HepG2 (cell line): ENCODE results near the gene MEX3A. TPM values are rescaled to one million over a fixed set of nuclear protein-coding genes. Genes with fewer than 3 reads are reported as not detected.

ENCODE experiments used
- HDAC6 ChIP-seq: fragments of 200-600 bp; sonication (generic); IDR thresholded peaks from 2 replicates; pipeline ENCODE4 v1.7.0; 2017; ENCODE audit warnings: mild to moderate bottlenecking, antibody characterized with exemption, low read length, low read depth
- KAT2B ChIP-seq: fragments of 150-350 bp; IDR thresholded peaks from 2 replicates; pipeline ENCODE4 v1.6.1; 2014; ENCODE audit warnings: low read depth, low read length, borderline replicate concordance
- KDM3A ChIP-seq: IDR thresholded peaks from 2 replicates; pipeline ENCODE4 v1.6.1; 2018; ENCODE audit warnings: low read depth, missing compliant biosample characterization
- KMT2B ChIP-seq: IDR thresholded peaks from 2 replicates; pipeline ENCODE4 v1.6.1; 2016; ENCODE audit warnings: missing genetic modification reagents, missing compliant biosample characterization
- MIER3 ChIP-seq: IDR thresholded peaks from 2 replicates; pipeline ENCODE4 v1.6.1; 2016; ENCODE audit warnings: missing compliant biosample characterization, borderline replicate concordance
- MXI1 ChIP-seq: IDR thresholded peaks from 3 replicates; pipeline ENCODE4 v1.6.1; 2012; ENCODE audit warnings: low read depth, low read length, inconsistent platforms, borderline replicate concordance
- NFATC3 ChIP-seq: sonication (generic); formaldehyde crosslinking; IDR thresholded peaks from 2 replicates; pipeline ENCODE4 v1.5.1; 2020; ENCODE audit warnings: mild to moderate bottlenecking, missing genetic modification reagents
- POLR2AphosphoS2 ChIP-seq: IDR thresholded peaks from 2 replicates; pipeline ENCODE4 v1.6.1; 2011; ENCODE audit warnings: low read depth, low read length, improper control_type of control experiment
- RBM22 ChIP-seq: fragments of 200-400 bp; formaldehyde crosslinking; optimal IDR thresholded peaks from 2 replicates; pipeline ENCODE3; 2017; ENCODE audit warnings: mild to moderate bottlenecking, low read length, moderate library complexity
- THAP11 ChIP-seq: IDR thresholded peaks from 2 replicates; pipeline ENCODE4 v1.6.1; 2016; ENCODE audit warnings: missing biosample characterization, missing genetic modification reagents
- ZC3H13 ChIP-seq: sonication (generic); formaldehyde crosslinking; IDR thresholded peaks from 2 replicates; pipeline ENCODE4 v1.8.1; 2023; ENCODE audit warnings: mild to moderate bottlenecking, missing genetic modification reagents, moderate library complexity
- ZMAT3 ChIP-seq: sonication (generic); formaldehyde crosslinking; conservative IDR thresholded peaks from 2 replicates; pipeline ENCODE4 v1.7.0; 2021; ENCODE audit warnings: missing genetic modification reagents
- ZNF230 ChIP-seq: sonication (generic); formaldehyde crosslinking; IDR thresholded peaks from 2 replicates; pipeline ENCODE4 v1.4.0; 2020; ENCODE audit warnings: mild to moderate bottlenecking, missing genetic modification reagents
- ZNF468 ChIP-seq: sonication (generic); formaldehyde crosslinking; IDR thresholded peaks from 2 replicates; pipeline ENCODE4 v1.8.0; 2022; ENCODE audit warnings: mild to moderate bottlenecking, moderate library complexity, missing genetic modification reagents
- ZNF589 ChIP-seq: sonication (generic); formaldehyde crosslinking; conservative IDR thresholded peaks from 2 replicates; pipeline ENCODE4 v1.8.0; 2022; ENCODE audit warnings: mild to moderate bottlenecking, moderate library complexity, missing genetic modification reagents
- ZNF674 ChIP-seq: sonication (generic); formaldehyde crosslinking; IDR thresholded peaks from 2 replicates; pipeline ENCODE4 v1.5.0; 2020; ENCODE audit warnings: low read depth, mild to moderate bottlenecking, missing genetic modification reagents
- ZNF775 ChIP-seq: sonication (generic); formaldehyde crosslinking; IDR thresholded peaks from 2 replicates; pipeline ENCODE4 v1.4.0; 2020; ENCODE audit warnings: missing genetic modification reagents, mild to moderate bottlenecking, moderate library complexity, borderline replicate concordance
- ZNF792 ChIP-seq: IDR thresholded peaks from 2 replicates; pipeline ENCODE4 v1.6.1; 2016
- polyA plus RNA-seq, 8 experiments: library from polyadenylated mRNA; depleted of rRNA in 3 of 8; stranded (reverse) in 7 of 8; unstranded in 1 of 8; fragments of >200 nt; fragmentation: Illumina TruSeq in 4 of 8; extraction: Trizol in 4 of 8; gene quantifications; 2 replicates each; pipeline versions ENCODE4 v1.2.1 to v1.2.3, GENCODE V29; 2011 to 2016; ENCODE audit warnings: low read depth in 4 of 8, missing spikeins in 1 of 8, mixed read lengths in 1 of 8; ENCODE audit not compliant: insufficient read depth in 1 of 8
- total RNA-seq, 5 experiments: library from RNA; depleted of rRNA; stranded (reverse); fragments of >200 nt; fragmentation: Illumina TruSeq; extraction: Trizol; gene quantifications; 2 replicates each; pipeline ENCODE4 v1.2.3, GENCODE V29; 2016; ENCODE audit warnings: low read depth in 1 of 5
- TF ChIP-seq, protein P1 (sequence below): IDR thresholded peaks from 2 replicates; pipeline ENCODE4 v1.6.1; 2018; ENCODE audit warnings: missing genetic modification reagents, mild to moderate bottlenecking, missing compliant biosample characterization
- TF ChIP-seq, protein P2 (sequence below): sonication (generic); formaldehyde crosslinking; IDR thresholded peaks from 2 replicates; pipeline ENCODE4 v1.5.1; 2020; ENCODE audit warnings: missing genetic modification reagents, mild to moderate bottlenecking, borderline replicate concordance
- TF ChIP-seq, protein P3 (sequence below): sonication (generic); formaldehyde crosslinking; IDR thresholded peaks from 2 replicates; pipeline ENCODE4 v1.5.0; 2020; ENCODE audit warnings: missing genetic modification reagents
- TF ChIP-seq, protein P4 (sequence below): sonication (generic); formaldehyde crosslinking; IDR thresholded peaks from 2 replicates; pipeline ENCODE4 v1.8.0; 2022; ENCODE audit warnings: missing genetic modification reagents, mild to moderate bottlenecking, inconsistent platforms, borderline replicate concordance
- TF ChIP-seq, protein P5 (sequence below), 2 experiments: sonication (generic) in 1 of 2; formaldehyde crosslinking in 1 of 2; IDR thresholded peaks; 2 replicates each; pipeline versions ENCODE4 v1.4.0 to v1.6.1; 2018 to 2020; ENCODE audit warnings: missing genetic modification reagents in 2 of 2, borderline replicate concordance in 1 of 2, low read depth in 1 of 2, mild to moderate bottlenecking in 1 of 2, missing biosample characterization in 1 of 2

Gene MEX3A
- total and polyA plus RNA-seq, 2 of the 13 experiments (the other 11 are each of a cell fraction or from before 2014, with no cell fraction given): 7.6 to 9.1 TPM

DNA sequence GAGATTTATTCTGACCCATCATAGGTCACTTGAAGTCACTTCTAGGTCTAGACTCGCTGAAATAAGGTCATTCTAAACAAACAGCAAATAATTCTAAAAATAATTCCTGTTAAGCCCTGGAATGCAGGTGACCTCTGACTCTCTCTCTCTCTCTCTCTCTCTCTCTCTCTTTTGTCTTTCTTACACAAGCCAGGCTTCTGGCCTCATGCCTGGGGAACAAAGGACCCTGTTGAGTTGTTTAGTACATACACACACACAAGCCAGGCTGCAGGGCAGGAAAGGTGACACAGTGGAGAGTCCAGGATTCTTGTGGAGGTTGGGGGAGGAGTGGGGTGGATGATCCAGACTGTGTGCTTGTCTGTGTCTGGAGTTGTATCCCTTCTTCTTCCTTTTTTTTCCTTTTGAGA lies 4.0 kb upstream of the MEX3A start (continued):
- TF ChIP-seq MXI1: peak; percentile 54; the same call in 1 of the 3 replicates
- peak; percentile 68; the same call in 1 of the 2 replicates for TF ChIP-seq ZMAT3 (CRISPR knock-in tag)
- peak; percentile 33 for TF ChIP-seq RBM22
- TF ChIP-seq ZNF792 (CRISPR knock-in tag): 0 out of 2 replicates have a peak, but pooled peaks have one; percentile 56
- TF ChIP-seq MIER3 (CRISPR knock-in tag): peak; percentile 83; the same call in 1 of the 2 replicates
- TF ChIP-seq, protein P1, sequence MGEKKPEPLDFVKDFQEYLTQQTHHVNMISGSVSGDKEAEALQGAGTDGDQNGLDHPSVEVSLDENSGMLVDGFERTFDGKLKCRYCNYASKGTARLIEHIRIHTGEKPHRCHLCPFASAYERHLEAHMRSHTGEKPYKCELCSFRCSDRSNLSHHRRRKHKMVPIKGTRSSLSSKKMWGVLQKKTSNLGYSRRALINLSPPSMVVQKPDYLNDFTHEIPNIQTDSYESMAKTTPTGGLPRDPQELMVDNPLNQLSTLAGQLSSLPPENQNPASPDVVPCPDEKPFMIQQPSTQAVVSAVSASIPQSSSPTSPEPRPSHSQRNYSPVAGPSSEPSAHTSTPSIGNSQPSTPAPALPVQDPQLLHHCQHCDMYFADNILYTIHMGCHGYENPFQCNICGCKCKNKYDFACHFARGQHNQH: peak; percentile 80
- TF ChIP-seq KAT2B: no peak
- TF ChIP-seq THAP11 (CRISPR knock-in tag): peak; percentile 90
- no peak for TF ChIP-seq HDAC6
- TF ChIP-seq KDM3A (CRISPR knock-in tag): peak; percentile 27; the same call in 1 of the 2 replicates
- TF ChIP-seq, protein P2, sequence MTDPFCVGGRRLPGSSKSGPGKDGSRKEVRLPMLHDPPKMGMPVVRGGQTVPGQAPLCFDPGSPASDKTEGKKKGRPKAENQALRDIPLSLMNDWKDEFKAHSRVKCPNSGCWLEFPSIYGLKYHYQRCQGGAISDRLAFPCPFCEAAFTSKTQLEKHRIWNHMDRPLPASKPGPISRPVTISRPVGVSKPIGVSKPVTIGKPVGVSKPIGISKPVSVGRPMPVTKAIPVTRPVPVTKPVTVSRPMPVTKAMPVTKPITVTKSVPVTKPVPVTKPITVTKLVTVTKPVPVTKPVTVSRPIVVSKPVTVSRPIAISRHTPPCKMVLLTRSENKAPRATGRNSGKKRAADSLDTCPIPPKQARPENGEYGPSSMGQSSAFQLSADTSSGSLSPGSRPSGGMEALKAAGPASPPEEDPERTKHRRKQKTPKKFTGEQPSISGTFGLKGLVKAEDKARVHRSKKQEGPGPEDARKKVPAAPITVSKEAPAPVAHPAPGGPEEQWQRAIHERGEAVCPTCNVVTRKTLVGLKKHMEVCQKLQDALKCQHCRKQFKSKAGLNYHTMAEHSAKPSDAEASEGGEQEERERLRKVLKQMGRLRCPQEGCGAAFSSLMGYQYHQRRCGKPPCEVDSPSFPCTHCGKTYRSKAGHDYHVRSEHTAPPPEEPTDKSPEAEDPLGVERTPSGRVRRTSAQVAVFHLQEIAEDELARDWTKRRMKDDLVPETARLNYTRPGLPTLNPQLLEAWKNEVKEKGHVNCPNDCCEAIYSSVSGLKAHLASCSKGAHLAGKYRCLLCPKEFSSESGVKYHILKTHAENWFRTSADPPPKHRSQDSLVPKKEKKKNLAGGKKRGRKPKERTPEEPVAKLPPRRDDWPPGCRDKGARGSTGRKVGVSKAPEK (CRISPR knock-in tag): 0 out of 2 replicates have a peak, but pooled peaks have one; percentile 27
- TF ChIP-seq, protein P3, sequence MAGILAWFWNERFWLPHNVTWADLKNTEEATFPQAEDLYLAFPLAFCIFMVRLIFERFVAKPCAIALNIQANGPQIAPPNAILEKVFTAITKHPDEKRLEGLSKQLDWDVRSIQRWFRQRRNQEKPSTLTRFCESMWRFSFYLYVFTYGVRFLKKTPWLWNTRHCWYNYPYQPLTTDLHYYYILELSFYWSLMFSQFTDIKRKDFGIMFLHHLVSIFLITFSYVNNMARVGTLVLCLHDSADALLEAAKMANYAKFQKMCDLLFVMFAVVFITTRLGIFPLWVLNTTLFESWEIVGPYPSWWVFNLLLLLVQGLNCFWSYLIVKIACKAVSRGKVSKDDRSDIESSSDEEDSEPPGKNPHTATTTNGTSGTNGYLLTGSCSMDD (CRISPR knock-in tag): no peak
- TF ChIP-seq ZC3H13 (CRISPR knock-in tag): no peak
- no peak for TF ChIP-seq ZNF589 (CRISPR knock-in tag)
- TF ChIP-seq ZNF230 (CRISPR knock-in tag): no peak
- TF ChIP-seq, protein P4, sequence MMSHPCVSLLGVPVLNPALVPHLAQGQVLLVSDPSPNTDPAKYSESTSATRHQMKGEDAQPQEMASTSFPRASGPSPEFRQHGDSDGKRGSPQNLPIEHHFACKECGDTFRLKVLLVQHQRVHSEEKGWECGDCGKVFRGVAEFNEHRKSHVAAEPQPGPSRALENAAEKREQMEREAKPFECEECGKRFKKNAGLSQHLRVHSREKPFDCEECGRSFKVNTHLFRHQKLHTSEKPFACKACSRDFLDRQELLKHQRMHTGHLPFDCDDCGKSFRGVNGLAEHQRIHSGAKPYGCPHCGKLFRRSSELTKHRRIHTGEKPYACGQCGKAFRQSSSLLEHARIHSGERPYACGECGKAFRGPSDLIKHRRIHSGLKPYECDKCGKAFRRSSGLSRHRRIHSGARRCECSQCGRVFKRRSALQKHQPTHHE (CRISPR knock-in tag): peak; percentile 74; the same call in 1 of the 2 replicates
- no peak for TF ChIP-seq ZNF775 (CRISPR knock-in tag)
- TF ChIP-seq NFATC3 (CRISPR knock-in tag): 0 out of 2 replicates have a peak, but pooled peaks have one; percentile 76
- 0 out of 2 replicates have a peak, but pooled peaks have one; percentile 36 for TF ChIP-seq KMT2B (CRISPR knock-in tag)
- no peak for TF ChIP-seq POLR2AphosphoS2
- no peak for TF ChIP-seq ZNF674 (CRISPR knock-in tag)
- 0 out of 2 replicates have a peak, but pooled peaks have one; percentile 33 for TF ChIP-seq ZNF468 (CRISPR knock-in tag)
- TF ChIP-seq, protein P5, sequence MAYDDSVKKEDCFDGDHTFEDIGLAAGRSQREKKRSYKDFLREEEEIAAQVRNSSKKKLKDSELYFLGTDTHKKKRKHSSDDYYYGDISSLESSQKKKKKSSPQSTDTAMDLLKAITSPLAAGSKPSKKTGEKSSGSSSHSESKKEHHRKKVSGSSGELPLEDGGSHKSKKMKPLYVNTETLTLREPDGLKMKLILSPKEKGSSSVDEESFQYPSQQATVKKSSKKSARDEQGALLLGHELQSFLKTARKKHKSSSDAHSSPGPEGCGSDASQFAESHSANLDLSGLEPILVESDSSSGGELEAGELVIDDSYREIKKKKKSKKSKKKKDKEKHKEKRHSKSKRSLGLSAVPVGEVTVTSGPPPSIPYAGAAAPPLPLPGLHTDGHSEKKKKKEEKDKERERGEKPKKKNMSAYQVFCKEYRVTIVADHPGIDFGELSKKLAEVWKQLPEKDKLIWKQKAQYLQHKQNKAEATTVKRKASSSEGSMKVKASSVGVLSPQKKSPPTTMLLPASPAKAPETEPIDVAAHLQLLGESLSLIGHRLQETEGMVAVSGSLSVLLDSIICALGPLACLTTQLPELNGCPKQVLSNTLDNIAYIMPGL (CRISPR knock-in tag; IDR thresholded peaks at IDR 0.05; ENCODE audit: borderline replicate concordance in 1 of 2, low read depth in 1 of 2): peak in 1 of 2 experiments; percentile 60; a peak in 1 of 4 replicates
